Measurements from ENCODE around the gene CYP46A1. TPM values are rescaled to one million over a fixed set of nuclear protein-coding genes. Genes with fewer than 3 reads are reported as not detected.

CYP46A1 gene
- total RNA-seq, 1 experiment from 2014 or later = not detected

DNA sequence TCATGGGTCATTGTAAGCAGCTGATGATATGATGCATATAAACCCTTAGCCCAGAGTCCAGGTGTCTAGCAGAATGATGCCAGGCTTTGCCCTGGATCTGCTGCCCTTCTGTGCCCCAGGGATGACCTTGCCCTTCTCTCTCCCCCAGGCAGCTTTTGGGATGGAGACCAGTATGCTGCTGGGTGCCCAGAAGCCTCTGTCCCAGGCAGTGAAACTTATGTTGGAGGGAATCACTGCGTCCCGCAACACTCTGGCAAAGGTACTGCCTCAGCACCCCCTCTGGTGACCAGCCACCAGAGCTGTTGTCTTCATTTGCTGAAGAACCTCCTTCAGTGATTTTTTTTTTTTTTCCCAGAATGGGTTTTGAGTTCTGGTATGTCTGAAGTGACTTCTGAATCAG lies 23.3 kb downstream of the CYP46A1 start:
- H3K36me3 ChIP-seq (ENCODE audit: low read depth) = no peaks in the 10 kb centered on the region
- CTCF ChIA-PET = no interaction called here

GRCh38 chr14:99707921-99708320 lies 23.8 kb downstream of the CYP46A1 start:
- no peaks in the 10 kb centered on the region for H3F3A ChIP-seq (ENCODE audit: insufficient read depth, low read depth)
- no peaks in the 10 kb centered on the region for H3K4me1 ChIP-seq (replicated peaks; ENCODE audit: insufficient read depth)
- no peaks in the 10 kb centered on the region for H4K20me1 ChIP-seq (ENCODE audit: insufficient read depth)
- no peak overlapping the region for H3K27ac ChIP-seq
- intact Hi-C loops (cut with micrococcal nuclease; ENCODE audit: unreplicated experiment) = no loop called here
- no peaks in the 10 kb centered on the region for H3K36me3 ChIP-seq (ENCODE audit: low read depth)
- no peak overlapping the region for H2AFZ ChIP-seq
- no TSS peak for BruUV-seq (replicated peaks)
- TF ChIP-seq, protein P1, sequence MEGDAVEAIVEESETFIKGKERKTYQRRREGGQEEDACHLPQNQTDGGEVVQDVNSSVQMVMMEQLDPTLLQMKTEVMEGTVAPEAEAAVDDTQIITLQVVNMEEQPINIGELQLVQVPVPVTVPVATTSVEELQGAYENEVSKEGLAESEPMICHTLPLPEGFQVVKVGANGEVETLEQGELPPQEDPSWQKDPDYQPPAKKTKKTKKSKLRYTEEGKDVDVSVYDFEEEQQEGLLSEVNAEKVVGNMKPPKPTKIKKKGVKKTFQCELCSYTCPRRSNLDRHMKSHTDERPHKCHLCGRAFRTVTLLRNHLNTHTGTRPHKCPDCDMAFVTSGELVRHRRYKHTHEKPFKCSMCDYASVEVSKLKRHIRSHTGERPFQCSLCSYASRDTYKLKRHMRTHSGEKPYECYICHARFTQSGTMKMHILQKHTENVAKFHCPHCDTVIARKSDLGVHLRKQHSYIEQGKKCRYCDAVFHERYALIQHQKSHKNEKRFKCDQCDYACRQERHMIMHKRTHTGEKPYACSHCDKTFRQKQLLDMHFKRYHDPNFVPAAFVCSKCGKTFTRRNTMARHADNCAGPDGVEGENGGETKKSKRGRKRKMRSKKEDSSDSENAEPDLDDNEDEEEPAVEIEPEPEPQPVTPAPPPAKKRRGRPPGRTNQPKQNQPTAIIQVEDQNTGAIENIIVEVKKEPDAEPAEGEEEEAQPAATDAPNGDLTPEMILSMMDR (conservative IDR thresholded peaks at IDR 0.05) = no peak
- TF ChIP-seq EZH2 (IDR thresholded peaks at IDR 0.05; ENCODE audit: low read depth) = no peak
- DNase-seq = no peak
- H3K9me2 ChIP-seq (ENCODE audit: insufficient read depth) = no peaks in the 10 kb centered on the region
- H3K79me2 ChIP-seq (ENCODE audit: low read depth) = no peaks in the 10 kb centered on the region
- ChIA-PET POLR2A (ENCODE audit: unreplicated experiment) (no interaction called here), CTCF (no interaction called here)
- H3K9me3 ChIP-seq (ENCODE audit: insufficient read depth, low read depth) = no peaks in the 10 kb centered on the region
- no peak overlapping the region for H3K4me3 ChIP-seq
- H3K27me3 ChIP-seq (ENCODE audit: insufficient read depth, low read depth) = peaks cover 16% of the 10 kb centered on the region
- H3K4me2 ChIP-seq = no peak overlapping the region

More for the DNA sequence above, 23.3 kb downstream of the CYP46A1 start:
- H3K4me2 ChIP-seq = no peak overlapping the region
- H3K9me2 ChIP-seq (ENCODE audit: insufficient read depth) = no peaks in the 10 kb centered on the region
- no peaks in the 10 kb centered on the region for H3K9me3 ChIP-seq (ENCODE audit: insufficient read depth, low read depth)
- no peaks in the 10 kb centered on the region for H4K20me1 ChIP-seq (ENCODE audit: insufficient read depth)
- H3F3A ChIP-seq (ENCODE audit: insufficient read depth, low read depth) = no peaks in the 10 kb centered on the region
- no peak for TF ChIP-seq EZH2 (IDR thresholded peaks at IDR 0.05; ENCODE audit: low read depth)
- TF ChIP-seq, protein P1 (conservative IDR thresholded peaks at IDR 0.05) = no peak
- H3K27ac ChIP-seq = no peak overlapping the region
- no peak overlapping the region for H3K4me3 ChIP-seq
- no peaks in the 10 kb centered on the region for H3K79me2 ChIP-seq (ENCODE audit: low read depth)
- H3K4me1 ChIP-seq (replicated peaks; ENCODE audit: insufficient read depth) = no peaks in the 10 kb centered on the region
- intact Hi-C loops (cut with micrococcal nuclease; ENCODE audit: unreplicated experiment) = no loop called here
- DNase-seq = no peak
- peaks cover 16% of the 10 kb centered on the region for H3K27me3 ChIP-seq (ENCODE audit: insufficient read depth, low read depth)
- no peak overlapping the region for H2AFZ ChIP-seq
- POLR2A ChIA-PET (ENCODE audit: unreplicated experiment) = no interaction called here
- BruUV-seq (replicated peaks) = no TSS peak

GRCh38 chr14:99708449-99708848 lies 24.4 kb downstream of the CYP46A1 start:
- ChIA-PET POLR2A (ENCODE audit: unreplicated experiment) (no interaction called here), CTCF (no interaction called here)
- no peak for TF ChIP-seq EZH2 (IDR thresholded peaks at IDR 0.05; ENCODE audit: low read depth)
- TF ChIP-seq, protein P1 (conservative IDR thresholded peaks at IDR 0.05) = no peak
- Histone ChIP-seq H3K27ac (no peak overlapping the region), H3K9me2 (ENCODE audit: insufficient read depth) (no peaks in the 10 kb centered on the region), H3K27me3 (ENCODE audit: insufficient read depth, low read depth) (peaks cover 16% of the 10 kb centered on the region), H3K79me2 (ENCODE audit: low read depth) (no peaks in the 10 kb centered on the region), H3K9me3 (ENCODE audit: insufficient read depth, low read depth) (no peaks in the 10 kb centered on the region), H4K20me1 (ENCODE audit: insufficient read depth) (no peaks in the 10 kb centered on the region), H3F3A (ENCODE audit: insufficient read depth, low read depth) (no peaks in the 10 kb centered on the region), H3K4me3 (no peak overlapping the region), H3K4me2 (no peak overlapping the region), H3K4me1 (replicated peaks; ENCODE audit: insufficient read depth) (no peaks in the 10 kb centered on the region), H2AFZ (no peak overlapping the region), H3K36me3 (ENCODE audit: low read depth) (no peaks in the 10 kb centered on the region)
- no TSS peak for BruUV-seq (replicated peaks)
- intact Hi-C loops (cut with micrococcal nuclease; ENCODE audit: unreplicated experiment) = no loop called here
- no peak for DNase-seq
